GM23338 (cell line): ENCODE results near the gene WWOX. TPM values are rescaled to one million over a fixed set of nuclear protein-coding genes. Genes with fewer than 3 reads are reported as not detected.

Experiments used
- ATAC-seq: fragments of 200-7000 bp; cut with Tn5 transposase; 3 replicates; pipeline ENCODE4 v1.9.1; 2020
- DNase-seq: peaks from one replicate; pipeline ENCODE4 v3.0.0-alpha.2; 2015; ENCODE audit warnings: low spot score
- H2AFZ ChIP-seq: fragments of 200-600 bp; sonication (generic); 2 replicates; pipeline ENCODE4 v1.8.0; 2016; ENCODE audit warnings: antibody characterized with exemption, mild to moderate bottlenecking, moderate library complexity
- H3F3A ChIP-seq: fragments of 200-600 bp; sonication (generic); replicated peaks from 2 replicates; pipeline ENCODE4 v1.8.0; 2017; ENCODE audit warnings: antibody characterized with exemption, mixed run types, low read depth
- H3K27ac ChIP-seq: fragments of 200-600 bp; sonication (generic); 2 replicates; pipeline ENCODE4 v1.6.1; 2016; ENCODE audit warnings: low read depth
- H3K27me3 ChIP-seq: fragments of 200-600 bp; sonication (generic); 2 replicates; pipeline ENCODE4 v1.8.0; 2016; ENCODE audit warnings: mild to moderate bottlenecking, mixed run types, moderate library complexity; ENCODE audit not compliant: insufficient read depth
- H3K36me3 ChIP-seq: fragments of 200-600 bp; sonication (generic); 2 replicates; pipeline ENCODE4 v1.8.0; 2016; ENCODE audit warnings: mild to moderate bottlenecking; ENCODE audit not compliant: insufficient read depth
- H3K4me1 ChIP-seq: fragments of 200-600 bp; sonication (generic); 2 replicates; pipeline ENCODE4 v1.8.0; 2016; ENCODE audit warnings: mild to moderate bottlenecking, moderate library complexity; ENCODE audit not compliant: insufficient read depth
- H3K4me2 ChIP-seq: fragments of 200-600 bp; sonication (generic); 2 replicates; pipeline ENCODE4 v1.7.1; 2017; ENCODE audit warnings: mixed run types
- H3K4me3 ChIP-seq: fragments of 200-600 bp; sonication (generic); 2 replicates; pipeline ENCODE4 v1.6.1; 2016; ENCODE audit warnings: mixed run types
- H3K79me2 ChIP-seq: fragments of 200-600 bp; sonication (generic); replicated peaks from 2 replicates; pipeline ENCODE4 v1.8.0; 2017; ENCODE audit warnings: mild to moderate bottlenecking; ENCODE audit not compliant: insufficient read depth
- H3K9me2 ChIP-seq: fragments of 200-600 bp; sonication (generic); 2 replicates; pipeline ENCODE4 v1.8.0; 2017; ENCODE audit not compliant: insufficient read depth
- H4K20me1 ChIP-seq: fragments of 200-600 bp; sonication (generic); replicated peaks from 2 replicates; pipeline ENCODE4 v1.8.0; 2017; ENCODE audit warnings: mild to moderate bottlenecking; ENCODE audit not compliant: insufficient read depth
- H3K27ac Mint-ChIP-seq: 2 replicates; pipeline ENCODE4 v1.8.0; 2020; ENCODE audit warnings: inconsistent platforms, mild to moderate bottlenecking, moderate library complexity, mixed read lengths
- H3K27me3 Mint-ChIP-seq: 3 replicates; pipeline ENCODE4 v1.8.0; 2022; ENCODE audit warnings: low read depth, mild to moderate bottlenecking, moderate library complexity, mixed read lengths, inconsistent platforms; ENCODE audit not compliant: insufficient read depth, poor library complexity
- H3K36me3 Mint-ChIP-seq: 3 replicates; pipeline ENCODE4 v1.8.0; 2021; ENCODE audit warnings: low read depth, mild to moderate bottlenecking, inconsistent platforms, moderate library complexity, mixed read lengths
- H3K4me1 Mint-ChIP-seq: 3 replicates; pipeline ENCODE4 v1.8.0; 2020; ENCODE audit warnings: mild to moderate bottlenecking, inconsistent platforms, mixed read lengths
- H3K4me3 Mint-ChIP-seq: 3 replicates; pipeline ENCODE4 v1.8.0; 2021; ENCODE audit warnings: moderate library complexity, mild to moderate bottlenecking, inconsistent platforms, mixed read lengths
- H3K9me3 Mint-ChIP-seq: 3 replicates; pipeline ENCODE4 v1.8.0; 2020; ENCODE audit warnings: moderate library complexity, mild to moderate bottlenecking, inconsistent platforms, mixed read lengths
- CTCF ChIP-seq, 2 experiments: fragments of 200-600 bp in 1 of 2; sonication (generic) in 1 of 2; conservative IDR thresholded peaks; 2 replicates each; pipeline versions ENCODE4 v1.5.1 to v1.6.1; 2016 to 2017; ENCODE audit warnings: antibody characterized with exemption in 2 of 2, low read depth in 2 of 2, mild to moderate bottlenecking in 2 of 2, moderate library complexity in 1 of 2
- EZH2phosphoT487 ChIP-seq: fragments of 200-600 bp; sonication (generic); IDR thresholded peaks from one replicate; pipeline ENCODE4 v1.8.1; 2018; ENCODE audit warnings: antibody characterized with exemption; ENCODE audit not compliant: unreplicated experiment
- JUNB ChIP-seq: IDR thresholded peaks from one replicate; pipeline ENCODE4 v1.6.1; 2016; ENCODE audit warnings: antibody characterized with exemption; ENCODE audit not compliant: unreplicated experiment
- POLR2AphosphoS5 ChIP-seq: IDR thresholded peaks from 2 replicates; pipeline ENCODE4 v1.6.1; 2016; ENCODE audit warnings: antibody characterized with exemption, low read depth
- REST ChIP-seq: IDR thresholded peaks from one replicate; pipeline ENCODE4 v1.6.1; 2018; ENCODE audit warnings: antibody characterized with exemption; ENCODE audit not compliant: unreplicated experiment
- ZNF114 ChIP-seq: fragments of 250-450 bp; sonication (Bioruptor Pico); IDR thresholded peaks from 2 replicates; pipeline ENCODE4 v1.5.0; 2020; ENCODE audit warnings: mild to moderate bottlenecking, moderate library complexity
- ZNF331 ChIP-seq: fragments of 250-450 bp; sonication (Bioruptor Pico); IDR thresholded peaks from 2 replicates; pipeline ENCODE4 v1.5.0; 2020; ENCODE audit warnings: low read depth, mild to moderate bottlenecking, moderate library complexity
- ZNF462 ChIP-seq: fragments of 250-450 bp; sonication (Bioruptor Pico); IDR thresholded peaks from 2 replicates; pipeline ENCODE4 v1.5.0; 2020; ENCODE audit warnings: mild to moderate bottlenecking, moderate library complexity
- polyA plus RNA-seq: library from polyadenylated mRNA; unstranded; fragments of >200 nt; fragmentation: Nextera tagmentation; extraction: Ambion mirVana; gene quantifications from 2 replicates; pipeline ENCODE4 v1.2.1, GENCODE V29; 2016
- total RNA-seq: library from RNA; depleted of rRNA; stranded (reverse); fragments of >200 nt; shearing (Covaris generic); gene quantifications from 2 replicates; pipeline ENCODE4 v1.2.3, GENCODE V29; 2014

WWOX gene
- total and polyA plus RNA-seq, 2 experiments from 2014 or later = 10.0 to 19.3 TPM

GRCh38 chr16:78869492-78869891, 770.0 kb downstream of the WWOX start:
- H3K27me3 ChIP-seq = no peaks in the 10 kb centered on the region
- H3K27me3 Mint-ChIP-seq = peaks cover 2% of the 10 kb centered on the region
- no peaks in the 10 kb centered on the region for H3F3A ChIP-seq
- H3K4me2 ChIP-seq = no peak overlapping the region
- H3K36me3 Mint-ChIP-seq = no peaks in the 10 kb centered on the region
- no peak for DNase-seq
- no peaks in the 10 kb centered on the region for H3K36me3 ChIP-seq
- no peaks in the 10 kb centered on the region for H4K20me1 ChIP-seq
- H3K27ac ChIP-seq = no peak overlapping the region
- no peak overlapping the region for H2AFZ ChIP-seq
- H3K4me1 ChIP-seq = no peaks in the 10 kb centered on the region
- no peak overlapping the region for H3K27ac Mint-ChIP-seq
- no peaks in the 10 kb centered on the region for H3K79me2 ChIP-seq
- H3K4me1 Mint-ChIP-seq = no peaks in the 10 kb centered on the region; the same call in 2 of the 3 replicates
- H3K4me3 ChIP-seq = no peak overlapping the region
- TF ChIP-seq CTCF (conservative IDR thresholded peaks at IDR 0.05; ENCODE audit: low read depth in 2 of 2) = no peak
- no peaks in the 10 kb centered on the region for H3K9me3 Mint-ChIP-seq
- peaks cover 5% of the 10 kb centered on the region; the same call in 1 of the 2 replicates for H3K9me2 ChIP-seq
- no peak overlapping the region for H3K4me3 Mint-ChIP-seq
- ATAC-seq = no peak

GRCh38 chr16:78871241-78871640, 771.8 kb downstream of the WWOX start:
- Histone ChIP-seq H4K20me1 (no peaks in the 10 kb centered on the region), H3K27me3 (no peaks in the 10 kb centered on the region), H3K4me2 (no peak overlapping the region), H2AFZ (no peak overlapping the region), H3K9me2 (peaks cover 7% of the 10 kb centered on the region; the same call in 1 of the 2 replicates), H3K4me3 (no peak overlapping the region), H3K27ac (no peak overlapping the region), H3K79me2 (no peaks in the 10 kb centered on the region), H3F3A (no peaks in the 10 kb centered on the region), H3K4me1 (no peaks in the 10 kb centered on the region; the same call in 1 of the 2 replicates), H3K36me3 (no peaks in the 10 kb centered on the region)
- Mint-ChIP-seq H3K36me3 (no peaks in the 10 kb centered on the region), H3K9me3 (no peaks in the 10 kb centered on the region), H3K27ac (no peak overlapping the region), H3K4me1 (peaks cover 13% of the 10 kb centered on the region), H3K27me3 (no peaks in the 10 kb centered on the region), H3K4me3 (no peak overlapping the region)
- DNase-seq = no peak
- no peak for ATAC-seq
- TF ChIP-seq JUNB (no peak), ZNF114 (CRISPR knock-in tag) (no peak), ZNF462 (no peak), CTCF (conservative IDR thresholded peaks at IDR 0.05; ENCODE audit: low read depth in 2 of 2) (no peak), ZNF331 (CRISPR knock-in tag) (no peak), EZH2phosphoT487 (no peak), REST (no peak), POLR2AphosphoS5 (no peak)
